ENCODE results near the gene ASTN2. TPM values are rescaled to one million over a fixed set of nuclear protein-coding genes. Genes with fewer than 3 reads are reported as not detected.
A peak's percentile ranks its signal among the peaks of the same experiment; 100 is the strongest.

The ASTN2 gene
- total and polyA plus RNA-seq, 7 donors, result 0.60 to 7.5 (median 2.2) TPM

GRCh38 chr9:117097761-117098160 lies 317.1 kb downstream of the ASTN2 start:
- Histone ChIP-seq H3K9me3 (no peaks in the 10 kb centered on the region), H3K27me3 (no peaks in the 10 kb centered on the region), H3K27ac (no peak overlapping the region), H3K4me3 (no peak overlapping the region), H3K36me3 (no peaks in the 10 kb centered on the region), H3K4me1 (peaks cover 0 to 32% (median 26%) of the 10 kb centered on the region in 4 donors)
- intact Hi-C loops (cut with DNase I), result no loop called here
- DNase-seq, result no peak
- TF ChIP-seq POLR2AphosphoS5 (IDR thresholded peaks at IDR 0.05), result no peak
- no peak for TF ChIP-seq POLR2A (IDR thresholded peaks at IDR 0.05)
- no peak for TF ChIP-seq CTCF (IDR thresholded peaks at IDR 0.05)
- no peak for TF ChIP-seq EP300 (IDR thresholded peaks at IDR 0.05)
- 62 to 80% methylated on average over 3 of the region's 3 CpGs for WGBS, 2 donors

- intact Hi-C loops (cut with DNase I), result no loop called here
- no peak overlapping the region for H3K27ac ChIP-seq
- no peaks in the 10 kb centered on the region for H3K27me3 ChIP-seq
- DNase-seq, result no peak
- no peaks in the 10 kb centered on the region for H3K9me3 ChIP-seq
- H3K36me3 ChIP-seq, result no peaks in the 10 kb centered on the region
- TF ChIP-seq POLR2A (IDR thresholded peaks at IDR 0.05) (no peak), CTCF (IDR thresholded peaks at IDR 0.05) (no peak), POLR2AphosphoS5 (IDR thresholded peaks at IDR 0.05) (no peak), EP300 (IDR thresholded peaks at IDR 0.05) (no peak)
- 88 to 94% methylated on average over 1 of the region's 1 CpG for WGBS, 2 donors
- peaks cover 0 to 38% (median 27%) of the 10 kb centered on the region in 4 donors for H3K4me1 ChIP-seq
- H3K4me3 ChIP-seq, result no peak overlapping the region
Measured at GRCh38 chr9:117096138-117096537, 318.7 kb downstream of the ASTN2 start.

- Histone ChIP-seq H3K27me3 (no peaks in the 10 kb centered on the region), H3K4me1 (peaks cover 0 to 38% (median 27%) of the 10 kb centered on the region in 4 donors), H3K4me3 (no peak overlapping the region), H3K36me3 (no peaks in the 10 kb centered on the region), H3K9me3 (no peaks in the 10 kb centered on the region), H3K27ac (peak overlapping the region in 2 of 4 donors; percentile 34 to 53)
- intact Hi-C loops (cut with DNase I), result no loop called here
- TF ChIP-seq POLR2AphosphoS5 (IDR thresholded peaks at IDR 0.05), result no peak
- no peak for TF ChIP-seq EP300 (IDR thresholded peaks at IDR 0.05)
- DNase-seq, result no peak
- WGBS, 2 donors, result 81 to 85% methylated on average over 2 of the region's 2 CpGs
Measured at GRCh38 chr9:117095081-117095480, 319.8 kb downstream of the ASTN2 start.

- no peak overlapping the region for H3K4me3 ChIP-seq
- TF ChIP-seq POLR2A (IDR thresholded peaks at IDR 0.05) (no peak), POLR2AphosphoS5 (IDR thresholded peaks at IDR 0.05) (peak in 2 of 4 donors; percentile 24 to 29)
- DNase-seq, result peak; percentile 68
- peaks cover 0 to 38% (median 27%) of the 10 kb centered on the region in 4 donors for H3K4me1 ChIP-seq
- WGBS, 2 donors, result 43 to 55% methylated on average over 4 of the region's 4 CpGs
- intact Hi-C loops (cut with DNase I), result no loop called here
- H3K9me3 ChIP-seq, result no peaks in the 10 kb centered on the region
- H3K27ac ChIP-seq, result peak overlapping the region in 2 of 4 donors; percentile 26 to 53
- no peaks in the 10 kb centered on the region for H3K27me3 ChIP-seq
- H3K36me3 ChIP-seq, result no peaks in the 10 kb centered on the region
Measured at GRCh38 chr9:117093891-117094844, 320.7 kb downstream of the ASTN2 start.

- no peak for DNase-seq
- 2 to 33% methylated on average over 1 of the region's 1 CpG for WGBS, 2 donors
- intact Hi-C loops (cut with DNase I), result no loop called here
Measured at GRCh38 chr9:117092582-117092981, 322.3 kb downstream of the ASTN2 start.

GRCh38 chr9:117091529-117091928 lies 323.3 kb downstream of the ASTN2 start:
- Histone ChIP-seq H3K9me3 (no peaks in the 10 kb centered on the region), H3K4me3 (no peak overlapping the region), H3K27me3 (no peaks in the 10 kb centered on the region), H3K27ac (no peak overlapping the region), H3K4me1 (peaks cover 0 to 38% (median 27%) of the 10 kb centered on the region in 4 donors), H3K36me3 (no peaks in the 10 kb centered on the region)
- TF ChIP-seq POLR2AphosphoS5 (IDR thresholded peaks at IDR 0.05), result no peak
- no peak for TF ChIP-seq POLR2A (IDR thresholded peaks at IDR 0.05)
- TF ChIP-seq EP300 (IDR thresholded peaks at IDR 0.05), result no peak
- TF ChIP-seq CTCF (IDR thresholded peaks at IDR 0.05), result no peak
- no peak for DNase-seq
- intact Hi-C loops (cut with DNase I), result no loop called here
- 44 to 49% methylated on average over 4 of the region's 4 CpGs for WGBS, 2 donors

More at GRCh38 chr9:117092582-117092981, 322.3 kb downstream of the ASTN2 start:
- Histone ChIP-seq H3K4me3 (no peak overlapping the region), H3K27me3 (no peaks in the 10 kb centered on the region), H3K4me1 (peaks cover 0 to 38% (median 27%) of the 10 kb centered on the region in 4 donors), H3K9me3 (no peaks in the 10 kb centered on the region), H3K27ac (no peak overlapping the region), H3K36me3 (no peaks in the 10 kb centered on the region)
- TF ChIP-seq POLR2AphosphoS5 (IDR thresholded peaks at IDR 0.05) (no peak), POLR2A (IDR thresholded peaks at IDR 0.05) (no peak)

All from sigmoid colon (tissue), 7 donors.